Right ventricle myocardium superior (tissue), 1 donor: ENCODE measurements around the gene TBR1. TPM values are rescaled to one million over a fixed set of nuclear protein-coding genes. Genes with fewer than 3 reads are reported as not detected.

ENCODE experiments used
- ATAC-seq: fragments of 200-7000 bp; cut with Tn5 transposase; one replicate; pipeline ENCODE4 v1.9.1; 2020; ENCODE audit warnings: mild to moderate bottlenecking; ENCODE audit not compliant: poor library complexity
- DNase-seq: peaks from one replicate; pipeline ENCODE4 v3.0.0-alpha.2; 2020
- intact Hi-C: fragments of 100-400 bp; cut with DNase I; formaldehyde crosslinking; loops from one replicate; pipeline ENCODE4 v1.11.2; 2022
- total RNA-seq: library from RNA; stranded (reverse); fragmentation: NEBNext Ultra II Directional; extraction: Animal tissue kit (Norgen Biotek cat#: 25700); gene quantifications from one replicate; pipeline ENCODE4 v1.2.1, GENCODE V29; 2021
- donor health status: DM: no; HTN: yes; CAD: no; lungs with severe emphysema.

Gene TBR1
- total RNA-seq, 1 donor from 2014 or later = not detected

DNA sequence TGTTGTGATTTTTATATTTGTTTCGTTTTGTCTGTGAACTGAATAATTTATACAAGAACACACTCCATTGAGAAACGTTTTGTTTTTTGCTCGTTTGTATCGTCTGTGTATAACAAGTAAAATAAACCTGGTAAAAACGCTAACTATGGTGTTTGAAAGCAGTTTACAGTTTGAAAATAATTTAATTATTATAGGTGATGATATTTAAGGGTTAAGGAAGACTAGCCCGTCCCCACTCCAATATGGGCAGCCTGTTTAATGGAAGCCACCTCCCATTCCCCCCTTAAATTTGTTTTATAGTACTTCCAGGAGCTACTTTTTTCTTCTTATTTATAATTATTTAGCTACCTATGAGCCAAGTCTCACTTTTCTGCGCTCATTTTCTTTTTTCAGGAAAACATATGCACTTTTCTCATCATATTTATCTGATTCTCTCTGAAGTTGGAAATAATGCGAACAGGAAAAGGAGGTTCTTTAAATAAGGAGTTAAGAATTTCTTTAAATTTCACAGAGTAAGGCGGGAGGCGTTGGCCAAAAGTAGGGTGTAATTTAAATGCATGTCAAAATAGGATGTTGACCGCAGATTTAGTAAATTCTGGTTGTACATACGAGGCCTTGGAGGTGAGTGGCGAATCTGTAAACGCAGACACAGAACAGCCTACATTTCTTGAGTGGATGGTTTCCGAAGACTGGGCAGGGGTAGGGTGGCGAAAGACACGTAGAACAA lies 9.8 kb downstream of the TBR1 start:
- ATAC-seq (no peak), DNase-seq (no peak)
- intact Hi-C loops = no loop called here

DNA sequence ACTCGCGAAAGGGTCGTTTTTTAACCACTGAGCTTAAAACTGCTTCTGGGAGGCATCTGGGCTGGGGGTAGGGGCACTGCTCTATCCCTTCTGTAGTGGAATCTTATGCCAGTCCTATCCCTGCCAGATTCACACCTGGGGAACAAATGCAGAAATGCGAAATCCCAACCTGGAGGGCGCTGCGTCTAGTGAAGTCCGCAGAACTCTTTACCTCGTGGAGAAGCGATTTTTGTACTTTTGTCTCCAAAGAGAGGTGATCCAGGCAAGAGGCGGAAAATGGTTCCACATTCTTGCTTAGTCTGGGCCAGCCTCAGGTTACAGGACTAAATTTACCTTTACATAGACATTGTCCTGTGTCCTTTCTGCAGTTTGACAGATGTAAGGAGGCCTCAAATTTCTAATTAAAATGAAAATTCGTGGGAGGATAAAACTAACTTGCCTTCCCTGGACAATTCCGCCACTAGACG lies 10.4 kb downstream of the TBR1 start:
- no peak for ATAC-seq
- intact Hi-C loops = no loop called here
- DNase-seq = no peak

DNA sequence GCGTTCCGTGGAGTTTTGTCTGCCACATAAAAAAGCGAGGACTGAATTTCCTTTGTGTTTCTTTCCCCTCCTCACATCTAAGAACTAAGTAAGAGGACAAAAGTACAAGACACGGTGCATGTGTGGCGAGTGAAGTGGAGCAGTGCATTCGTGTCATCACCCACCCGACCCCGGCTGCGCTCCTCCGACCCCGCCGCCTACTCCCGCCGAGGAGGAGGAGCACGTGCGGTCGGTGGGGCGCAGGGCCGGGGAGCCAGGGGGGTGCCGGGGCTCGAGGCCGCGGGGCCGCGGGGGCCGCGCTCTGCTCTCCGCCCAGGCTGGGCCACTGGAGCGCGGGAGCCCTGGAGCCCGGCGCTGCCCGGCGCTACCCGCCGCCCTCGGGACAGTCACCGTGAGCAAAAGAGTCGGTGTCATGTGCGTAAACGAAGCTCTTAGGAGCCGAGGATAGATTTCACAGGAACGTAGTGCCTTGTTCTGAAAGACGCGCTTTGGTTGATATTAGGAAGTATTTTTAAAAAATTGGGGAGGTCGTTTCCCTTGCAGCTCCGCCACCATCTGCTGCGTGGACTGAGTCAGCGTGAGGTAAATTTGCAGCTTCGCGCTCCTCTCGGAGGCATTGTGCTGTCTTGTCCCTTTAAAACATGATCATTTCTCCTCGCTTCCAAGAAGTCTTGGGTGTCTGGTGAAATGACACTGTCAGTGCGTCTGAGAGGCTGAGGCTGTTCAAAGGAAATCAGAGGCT lies 11.0 kb downstream of the TBR1 start:
- no peak for DNase-seq
- intact Hi-C loops = no loop called here
- no peak for ATAC-seq

DNA sequence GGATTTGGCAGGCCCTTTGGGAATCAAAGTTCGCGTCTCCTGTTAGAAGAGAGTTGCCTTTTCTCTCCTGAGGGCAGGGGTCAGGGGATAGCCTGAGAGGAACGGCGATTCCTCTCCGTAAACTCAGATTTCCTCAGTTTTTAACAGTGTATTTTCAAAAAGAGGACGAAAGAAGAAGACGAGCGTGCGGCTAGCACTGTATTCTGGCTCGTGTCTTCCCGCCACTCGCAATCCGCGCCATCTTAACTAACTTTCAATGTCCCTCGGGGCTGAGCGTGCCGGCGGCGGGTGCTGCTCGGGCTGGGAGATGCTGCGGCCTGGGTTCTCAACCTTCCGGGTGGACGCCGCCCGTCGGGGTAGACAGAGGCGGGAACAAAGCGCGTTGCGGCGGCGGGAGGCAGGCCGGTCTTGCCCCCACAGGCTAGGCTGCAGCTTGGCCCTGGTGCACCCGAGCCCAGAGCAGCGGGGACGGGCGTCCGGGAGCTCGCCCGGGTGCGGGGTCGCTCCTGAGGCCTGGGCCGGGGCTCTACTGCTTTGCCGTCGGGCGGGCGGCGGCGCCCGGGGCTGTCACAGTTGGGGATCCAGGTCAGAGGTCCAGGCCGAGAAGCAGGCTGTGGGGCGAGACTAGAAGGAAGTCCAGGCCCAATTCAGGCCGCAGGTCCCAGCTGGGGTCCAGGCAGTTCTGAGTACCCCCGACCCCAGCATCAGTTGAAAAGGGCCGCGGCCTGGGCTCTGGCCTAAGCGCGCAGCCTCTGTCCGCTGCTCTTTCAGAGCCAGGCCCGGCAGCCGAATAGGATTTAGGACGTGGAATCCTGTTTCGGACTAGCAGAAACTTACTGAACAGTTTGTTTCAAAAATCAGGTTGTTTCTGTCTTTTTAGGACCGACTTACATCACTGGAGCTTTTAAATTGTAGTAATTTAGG lies 11.8 kb downstream of the TBR1 start:
- DNase-seq (no peak), ATAC-seq (no peak)
- intact Hi-C loops = no loop called here

DNA sequence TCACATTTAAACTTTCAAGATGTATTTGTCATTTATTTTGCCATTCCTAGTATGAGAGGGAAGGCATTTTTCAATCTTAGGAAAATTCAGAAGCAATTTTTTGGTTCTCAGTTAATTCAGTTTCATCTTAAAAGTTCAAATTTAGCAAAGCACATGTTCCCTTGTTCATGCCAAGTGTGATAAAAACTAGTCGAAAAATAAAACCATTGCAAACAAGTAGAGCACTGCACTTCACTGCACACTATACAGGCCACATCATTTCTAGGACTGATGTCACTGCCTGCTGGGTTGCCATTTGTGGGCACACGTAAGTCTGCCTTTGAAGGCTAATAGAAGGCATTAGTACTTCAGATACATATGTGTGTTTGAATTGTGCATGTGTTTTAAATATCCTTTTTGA lies 14.3 kb downstream of the TBR1 start:
- no peak for DNase-seq
- ATAC-seq = no peak
- intact Hi-C loops = no loop called here

DNA sequence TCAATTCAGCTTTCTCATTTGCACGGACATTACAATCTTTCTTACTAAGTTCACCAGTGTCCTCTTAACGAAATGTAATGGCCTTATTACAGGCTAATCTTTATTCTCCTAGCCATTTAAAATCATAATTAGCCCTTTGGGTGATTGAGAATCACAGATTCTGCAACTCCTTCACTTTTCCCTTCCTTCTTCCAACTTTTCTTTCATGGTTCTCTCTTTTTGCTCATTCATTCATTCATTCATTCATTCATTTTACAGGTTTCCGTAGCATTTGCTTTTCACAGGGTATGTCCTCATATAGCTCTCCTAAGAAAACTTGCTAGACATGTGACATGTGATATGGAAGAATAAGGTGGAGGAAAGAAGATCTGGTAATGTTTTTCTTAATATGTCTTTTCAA lies 16.0 kb downstream of the TBR1 start:
- DNase-seq (no peak), ATAC-seq (no peak)
- intact Hi-C loops = no loop called here

DNA sequence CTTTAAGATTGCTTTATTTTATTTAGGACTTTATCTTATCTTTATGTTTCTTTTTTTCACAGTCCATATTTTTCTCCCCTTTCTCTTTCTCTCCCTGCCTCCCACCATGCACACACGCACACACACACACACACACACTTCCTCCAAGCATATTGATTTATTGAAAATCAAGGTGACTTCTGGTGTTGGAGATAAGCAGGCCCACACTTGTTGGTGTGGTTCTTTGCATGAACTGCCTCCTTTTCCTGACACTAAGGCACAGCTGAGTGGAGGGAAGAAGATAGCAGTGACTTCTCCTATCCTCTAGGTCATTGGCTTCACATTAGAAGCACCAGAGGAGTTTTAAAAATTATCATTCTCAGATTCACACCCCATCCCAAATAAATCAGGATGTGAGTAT lies 18.0 kb downstream of the TBR1 start:
- no peak for DNase-seq
- intact Hi-C loops = no loop called here
- no peak for ATAC-seq

DNA sequence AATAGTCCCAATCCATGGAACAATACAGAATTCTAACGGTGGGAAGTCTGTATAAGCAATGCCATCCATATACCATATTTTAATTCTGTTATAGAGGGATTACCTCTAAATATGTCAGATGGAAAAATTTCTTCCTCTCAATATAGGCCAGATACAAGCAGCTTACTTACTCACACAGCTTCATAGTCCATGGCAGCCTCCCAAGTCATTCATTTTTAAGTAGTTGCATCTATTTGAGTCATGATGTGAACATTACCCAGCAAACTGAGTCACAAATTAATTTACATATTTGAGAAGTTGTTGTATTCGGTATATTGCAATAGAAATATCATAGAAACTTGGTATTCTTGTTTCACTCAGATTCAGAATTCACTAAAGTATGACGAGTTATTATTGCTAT lies 20.3 kb downstream of the TBR1 start:
- ATAC-seq = no peak
- intact Hi-C loops = no loop called here
- no peak for DNase-seq

DNA sequence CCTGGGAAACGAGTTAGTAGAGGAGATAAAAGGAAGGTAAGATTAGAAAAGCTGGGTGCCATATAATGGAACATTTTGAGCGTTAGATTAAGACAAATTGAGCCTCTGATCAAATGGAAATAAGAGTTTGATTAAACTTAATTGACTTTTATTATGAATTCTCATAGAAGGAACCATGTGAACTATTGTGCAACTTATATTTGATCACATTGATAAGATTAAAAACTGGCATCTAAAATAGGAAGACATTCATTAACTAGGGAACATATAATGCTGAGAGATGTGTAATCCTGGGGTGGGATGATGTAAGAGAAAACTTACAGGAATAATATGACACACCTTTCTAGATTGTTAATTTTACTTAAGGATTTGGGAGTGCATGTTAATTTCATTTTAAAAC lies 22.5 kb downstream of the TBR1 start:
- DNase-seq (no peak), ATAC-seq (no peak)
- intact Hi-C loops = no loop called here

DNA sequence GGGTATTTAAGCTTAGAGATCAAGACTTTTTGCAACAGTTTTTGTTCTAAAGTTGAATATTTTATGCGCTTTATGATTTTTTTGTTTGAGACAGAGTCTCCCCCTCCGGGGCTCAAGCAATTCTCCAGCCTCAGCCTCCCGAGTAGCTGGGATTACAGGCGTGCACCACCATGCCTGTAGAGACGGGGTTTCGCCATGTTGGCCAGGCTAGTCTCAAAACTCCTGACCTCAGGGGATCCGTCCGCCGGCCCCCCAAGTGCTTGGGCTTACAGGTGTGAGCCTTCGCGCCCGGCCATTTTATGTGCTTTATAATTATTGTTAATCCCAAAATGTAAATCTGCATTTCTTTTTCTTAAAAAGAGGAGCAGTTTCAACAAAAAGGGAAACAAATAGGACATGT lies 29.0 kb downstream of the TBR1 start:
- no peak for ATAC-seq
- DNase-seq = no peak
- intact Hi-C loops = no loop called here

DNA sequence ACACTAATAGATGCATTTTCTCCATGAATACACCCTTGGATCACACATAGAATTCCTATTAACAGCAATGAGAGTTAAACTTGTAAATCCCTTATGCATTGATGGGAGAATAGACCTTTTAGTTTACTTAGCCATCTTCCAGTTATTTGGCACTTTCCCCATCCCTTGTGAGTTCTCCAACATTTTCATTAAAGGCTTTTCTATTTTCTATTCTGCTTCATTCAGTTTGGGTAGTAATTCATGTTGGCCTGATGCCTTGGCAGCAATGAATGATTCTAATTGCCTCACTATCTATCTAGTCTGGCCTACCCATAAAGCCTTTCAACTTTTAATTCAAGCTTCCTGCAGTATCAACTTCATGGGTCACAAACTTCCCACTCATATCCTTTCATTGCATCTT lies 32.3 kb downstream of the TBR1 start:
- ATAC-seq = no peak
- DNase-seq = no peak
- intact Hi-C loops = no loop called here

DNA sequence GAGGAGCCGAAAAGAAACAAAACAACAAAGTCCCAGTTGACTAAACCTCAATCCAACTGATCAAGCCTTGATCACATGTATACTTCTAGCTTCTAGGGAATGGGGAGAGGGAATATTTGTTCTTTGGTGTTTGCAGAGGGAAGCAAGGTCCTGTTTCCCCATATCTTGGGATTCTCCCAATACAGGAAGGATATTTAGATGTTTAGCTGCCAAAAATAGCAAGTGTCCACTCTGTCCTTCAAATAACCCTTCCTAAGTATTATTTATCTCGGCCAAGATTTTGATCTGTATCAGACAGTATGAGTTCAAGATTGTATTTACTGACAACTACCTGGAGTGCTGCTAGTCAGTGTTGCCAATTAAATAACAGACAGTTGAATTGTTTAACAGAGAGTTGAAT lies 55.5 kb downstream of the TBR1 start:
- DNase-seq (no peak), ATAC-seq (no peak)
- intact Hi-C loops = no loop called here

DNA sequence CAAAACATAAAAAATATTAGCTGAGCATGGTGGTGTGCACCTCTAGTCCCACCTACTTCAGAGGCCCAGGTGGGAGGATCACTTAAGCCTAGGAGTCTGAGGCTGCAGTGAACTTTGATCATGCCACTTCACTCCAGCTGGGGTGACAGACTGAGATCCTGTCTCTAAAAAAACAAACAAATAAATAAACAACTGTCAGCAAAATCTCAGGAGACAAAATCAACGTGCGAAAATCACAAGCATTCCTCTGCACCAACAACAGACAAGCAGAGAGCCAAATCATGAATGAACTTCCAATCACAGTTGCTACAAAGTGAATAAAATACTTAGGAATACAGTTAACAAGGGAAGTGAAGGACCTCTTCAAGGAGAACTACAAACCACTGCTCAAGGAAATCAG lies 58.8 kb downstream of the TBR1 start:
- DNase-seq (no peak), ATAC-seq (no peak)
- intact Hi-C loops = no loop called here

Other genes with a start within 250 kb of the TBR1 start
- gene PSMD14, start 107.9 kb upstream of the TBR1 start, total RNA-seq = 42.8 TPM
- gene SLC4A10, start 208.1 kb downstream of the TBR1 start, total RNA-seq = not detected